Testis (tissue), 2 donors: ENCODE results near the gene NEURL1B.

Source experiments
- CTCF ChIP-seq, 3 experiments: fragments of 450-650 bp in 2 of 3; fragments of 200-600 bp in 1 of 3; sonication (generic) in 1 of 3; IDR thresholded peaks; one replicate each; pipeline ENCODE4 v1.5.1; 2016 to 2019; ENCODE audit warnings: antibody characterized with exemption in 3 of 3, mild to moderate bottlenecking in 2 of 3, moderate library complexity in 1 of 3
- POLR2A ChIP-seq: fragments of 450-650 bp; IDR thresholded peaks from one replicate; pipeline ENCODE4 v1.6.1; 2017; ENCODE audit warnings: antibody characterized with exemption, mild to moderate bottlenecking, moderate library complexity

- TF ChIP-seq CTCF (IDR thresholded peaks at IDR 0.05) (no peak), POLR2A (no peak)
Measured at GRCh38 chr5:172602783-172603231, 38.3 kb upstream of the NEURL1B start.
